ENCODE results near the gene HAPLN2. TPM values are rescaled to one million over a fixed set of nuclear protein-coding genes. Genes with fewer than 3 reads are reported as not detected.

HAPLN2 gene
- polyA plus RNA-seq, 1 donor, result 0.16 TPM

- DNase-seq, result no peak
- no peak overlapping the region for H3K27ac ChIP-seq (ENCODE audit: low read length)
- H3K9me3 ChIP-seq (ENCODE audit: control insufficient read depth, low read depth, low read length), result no peaks in the 10 kb centered on the region
- peaks cover 31% of the 10 kb centered on the region for H3K4me1 ChIP-seq (ENCODE audit: control insufficient read depth, insufficient read depth, low read length)
- no peaks in the 10 kb centered on the region for H3K27me3 ChIP-seq (ENCODE audit: control insufficient read depth, insufficient read depth, low read length)
- H3K4me3 ChIP-seq (ENCODE audit: low read length), result no peak overlapping the region
- peaks cover 7% of the 10 kb centered on the region for H3K36me3 ChIP-seq (ENCODE audit: control insufficient read depth, insufficient read depth, low read length)
- 80% methylated on average over 1 of the region's 17 CpGs for WGBS (ENCODE audit: insufficient coverage, low lambda C conversion rate)
Observed at GRCh38 chr1:156668801-156669637, 49.8 kb downstream of the HAPLN2 start.

GRCh38 chr1:156669794-156670193 lies 50.6 kb downstream of the HAPLN2 start:
- WGBS (ENCODE audit: insufficient coverage, low lambda C conversion rate), result no CpG with 5 or more reads among the region's 5 CpGs
- no peaks in the 10 kb centered on the region for H3K9me3 ChIP-seq (ENCODE audit: control insufficient read depth, low read depth, low read length)
- peaks cover 25% of the 10 kb centered on the region for H3K4me1 ChIP-seq (ENCODE audit: control insufficient read depth, insufficient read depth, low read length)
- H3K36me3 ChIP-seq (ENCODE audit: control insufficient read depth, insufficient read depth, low read length), result peaks cover 13% of the 10 kb centered on the region
- no peak overlapping the region for H3K27ac ChIP-seq (ENCODE audit: low read length)
- H3K4me3 ChIP-seq (ENCODE audit: low read length), result no peak overlapping the region
- H3K27me3 ChIP-seq (ENCODE audit: control insufficient read depth, insufficient read depth, low read length), result no peaks in the 10 kb centered on the region
- no peak for DNase-seq

GRCh38 chr1:156670359-156670758 lies 51.1 kb downstream of the HAPLN2 start:
- H3K27ac ChIP-seq (ENCODE audit: low read length), result no peak overlapping the region
- peaks cover 14% of the 10 kb centered on the region for H3K36me3 ChIP-seq (ENCODE audit: control insufficient read depth, insufficient read depth, low read length)
- H3K4me1 ChIP-seq (ENCODE audit: control insufficient read depth, insufficient read depth, low read length), result peaks cover 20% of the 10 kb centered on the region
- no CpG with 5 or more reads among the region's 6 CpGs for WGBS (ENCODE audit: insufficient coverage, low lambda C conversion rate)
- H3K9me3 ChIP-seq (ENCODE audit: control insufficient read depth, low read depth, low read length), result no peaks in the 10 kb centered on the region
- DNase-seq, result no peak
- no peak overlapping the region for H3K4me3 ChIP-seq (ENCODE audit: low read length)
- H3K27me3 ChIP-seq (ENCODE audit: control insufficient read depth, insufficient read depth, low read length), result peaks cover 2% of the 10 kb centered on the region

GRCh38 chr1:156670791-156671190 lies 51.6 kb downstream of the HAPLN2 start:
- peaks cover 6% of the 10 kb centered on the region for H3K27me3 ChIP-seq (ENCODE audit: control insufficient read depth, insufficient read depth, low read length)
- peaks cover 15% of the 10 kb centered on the region for H3K4me1 ChIP-seq (ENCODE audit: control insufficient read depth, insufficient read depth, low read length)
- H3K27ac ChIP-seq (ENCODE audit: low read length), result no peak overlapping the region
- no peak for DNase-seq
- H3K4me3 ChIP-seq (ENCODE audit: low read length), result no peak overlapping the region
- peaks cover 14% of the 10 kb centered on the region for H3K36me3 ChIP-seq (ENCODE audit: control insufficient read depth, insufficient read depth, low read length)
- no CpG with 5 or more reads among the region's 4 CpGs for WGBS (ENCODE audit: insufficient coverage, low lambda C conversion rate)
- no peaks in the 10 kb centered on the region for H3K9me3 ChIP-seq (ENCODE audit: control insufficient read depth, low read depth, low read length)

GRCh38 chr1:156671804-156672203 lies 52.6 kb downstream of the HAPLN2 start:
- H3K27me3 ChIP-seq (ENCODE audit: control insufficient read depth, insufficient read depth, low read length), result peaks cover 14% of the 10 kb centered on the region
- H3K4me1 ChIP-seq (ENCODE audit: control insufficient read depth, insufficient read depth, low read length), result peaks cover 15% of the 10 kb centered on the region
- H3K27ac ChIP-seq (ENCODE audit: low read length), result no peak overlapping the region
- H3K9me3 ChIP-seq (ENCODE audit: control insufficient read depth, low read depth, low read length), result peaks cover 1% of the 10 kb centered on the region
- 100% methylated on average over 2 of the region's 2 CpGs for WGBS (ENCODE audit: insufficient coverage, low lambda C conversion rate)
- peaks cover 14% of the 10 kb centered on the region for H3K36me3 ChIP-seq (ENCODE audit: control insufficient read depth, insufficient read depth, low read length)
- DNase-seq, result no peak
- no peak overlapping the region for H3K4me3 ChIP-seq (ENCODE audit: low read length)

- peaks cover 23% of the 10 kb centered on the region for H3K4me1 ChIP-seq (ENCODE audit: control insufficient read depth, insufficient read depth, low read length)
- peaks cover 28% of the 10 kb centered on the region for H3K27me3 ChIP-seq (ENCODE audit: control insufficient read depth, insufficient read depth, low read length)
- no CpG with 5 or more reads among the region's 8 CpGs for WGBS (ENCODE audit: insufficient coverage, low lambda C conversion rate)
- no peak overlapping the region for H3K4me3 ChIP-seq (ENCODE audit: low read length)
- peaks cover 4% of the 10 kb centered on the region for H3K9me3 ChIP-seq (ENCODE audit: control insufficient read depth, low read depth, low read length)
- no peak overlapping the region for H3K27ac ChIP-seq (ENCODE audit: low read length)
- DNase-seq, result peak in 1 of 2 donors; percentile 73
- peaks cover 14% of the 10 kb centered on the region for H3K36me3 ChIP-seq (ENCODE audit: control insufficient read depth, insufficient read depth, low read length)
Observed at GRCh38 chr1:156673387-156674121, 54.3 kb downstream of the HAPLN2 start.

Other genes starting within 250 kb of the HAPLN2 start
- 25.0 TPM for gene MEF2D, start 118.6 kb upstream of the HAPLN2 start, polyA plus RNA-seq
- gene IQGAP3, start 46.9 kb upstream of the HAPLN2 start, polyA plus RNA-seq, result 13.9 TPM
- 0.15 TPM for gene TTC24, start 39.7 kb upstream of the HAPLN2 start, polyA plus RNA-seq
- 66.9 TPM for gene NAXE, start 27.6 kb upstream of the HAPLN2 start, polyA plus RNA-seq
- 25.9 TPM for gene GPATCH4, start 17.9 kb upstream of the HAPLN2 start, polyA plus RNA-seq
- 12.1 TPM for gene BCAN, start 22.7 kb downstream of the HAPLN2 start, polyA plus RNA-seq
- 26.5 TPM for gene NES, start 58.0 kb downstream of the HAPLN2 start, polyA plus RNA-seq
- gene CRABP2, start 86.2 kb downstream of the HAPLN2 start, polyA plus RNA-seq, result 16.7 TPM
- 59.3 TPM for gene METTL25B, start 109.1 kb downstream of the HAPLN2 start, polyA plus RNA-seq
- gene ISG20L2, start 109.4 kb downstream of the HAPLN2 start, polyA plus RNA-seq, result 36.6 TPM
- 58.1 TPM for gene MRPL24, start 121.7 kb downstream of the HAPLN2 start, polyA plus RNA-seq
- gene HDGF, start 132.3 kb downstream of the HAPLN2 start, polyA plus RNA-seq, result 244 TPM
- gene PRCC, start 148.1 kb downstream of the HAPLN2 start, polyA plus RNA-seq, result 61.3 TPM
- gene SH2D2A, start 197.4 kb downstream of the HAPLN2 start, polyA plus RNA-seq, result 5.3 TPM
- 0.09 TPM for gene INSRR, start 239.7 kb downstream of the HAPLN2 start, polyA plus RNA-seq
- gene NTRK1, start 241.4 kb downstream of the HAPLN2 start, polyA plus RNA-seq, result 0.15 TPM

All from large intestine (tissue), 3 donors.